Measurements from ENCODE around the gene AFF3. TPM values are rescaled to one million over a fixed set of nuclear protein-coding genes. Genes with fewer than 3 reads are reported as not detected.
"Not testable (repeated sequence)": the region's sequence is repeated elsewhere in the genome, so short reads cannot be mapped to it uniquely, and the experiment has no call there.

The AFF3 gene
- total RNA-seq, 1 donor from 2014 or later = 7.6 TPM

DNA sequence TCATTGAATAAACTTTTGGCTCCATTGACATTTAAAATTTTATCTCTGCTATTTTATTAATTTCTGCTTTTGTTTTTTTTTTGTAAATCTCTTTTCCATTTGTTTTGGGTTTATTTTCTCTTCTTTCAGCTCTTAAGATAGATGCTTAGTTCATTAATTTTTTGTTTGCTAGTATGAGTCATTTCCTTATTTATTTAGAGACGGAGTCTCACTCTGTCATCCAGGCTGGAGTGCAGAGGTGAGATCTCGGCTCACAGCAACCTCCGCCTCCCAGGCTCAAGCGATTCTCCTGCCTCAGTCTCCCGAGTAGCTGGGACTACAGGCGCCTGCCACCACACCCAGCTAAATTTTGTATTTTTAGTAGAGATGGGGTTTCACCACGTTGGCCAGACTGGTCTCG is 407.1 kb downstream of the AFF3 start:
- intact Hi-C loops (cut with DNase I); DNase-seq; ATAC-seq (ENCODE audit: poor library complexity): not testable (repeated sequence)

- intact Hi-C loops (cut with DNase I) = no loop called here
Measured at GRCh38 chr2:99734236-99734635, 408.2 kb downstream of the AFF3 start.

DNA sequence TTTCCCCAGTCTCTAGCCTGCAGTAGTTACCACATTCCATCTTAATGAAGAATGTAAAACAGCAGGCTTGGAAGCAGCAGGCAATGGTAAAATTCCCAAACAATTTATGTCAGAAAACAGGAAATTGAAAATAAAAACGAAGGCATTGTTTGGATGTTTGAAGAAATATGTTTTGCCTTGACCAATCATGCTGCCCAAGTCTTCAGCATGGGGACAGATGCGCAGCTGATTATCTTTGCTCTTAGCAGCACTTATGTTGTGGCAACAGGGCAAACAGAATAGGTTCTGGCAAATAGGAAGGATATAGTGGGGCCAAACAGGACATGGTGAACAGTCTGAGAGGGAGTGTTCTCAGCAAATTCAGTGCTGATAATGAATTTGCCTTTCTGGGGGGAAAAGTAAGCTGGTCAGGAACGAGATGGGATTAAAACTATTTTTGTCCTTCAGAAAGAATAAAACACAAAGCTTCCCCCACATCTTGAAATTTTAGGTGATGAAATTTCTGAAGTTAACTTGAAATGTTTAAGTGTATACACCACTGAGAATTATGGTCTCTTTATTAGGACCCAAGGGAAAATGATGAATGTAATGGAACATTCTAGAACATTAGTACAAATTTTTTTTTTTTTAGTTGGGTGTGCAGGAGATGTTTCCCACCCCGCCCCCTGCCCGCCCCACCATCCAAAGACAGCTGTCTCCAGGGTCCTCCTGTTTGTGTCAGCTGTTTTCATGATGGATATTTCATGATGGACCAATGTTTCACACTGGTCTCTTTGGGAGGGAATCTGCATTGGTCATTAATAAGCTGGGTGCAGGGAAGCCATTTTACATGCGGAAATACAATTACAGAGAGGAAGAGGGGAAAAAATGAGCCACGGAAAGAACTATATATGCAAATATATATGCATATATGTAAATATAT is 413.0 kb downstream of the AFF3 start:
- ATAC-seq (ENCODE audit: poor library complexity) = peak; percentile 86
- intact Hi-C loops (cut with DNase I) = no loop called here
- DNase-seq = no peak

More at GRCh38 chr2:99734236-99734635, 408.2 kb downstream of the AFF3 start:
- no peak for DNase-seq
- no peak for ATAC-seq (ENCODE audit: poor library complexity)

DNA sequence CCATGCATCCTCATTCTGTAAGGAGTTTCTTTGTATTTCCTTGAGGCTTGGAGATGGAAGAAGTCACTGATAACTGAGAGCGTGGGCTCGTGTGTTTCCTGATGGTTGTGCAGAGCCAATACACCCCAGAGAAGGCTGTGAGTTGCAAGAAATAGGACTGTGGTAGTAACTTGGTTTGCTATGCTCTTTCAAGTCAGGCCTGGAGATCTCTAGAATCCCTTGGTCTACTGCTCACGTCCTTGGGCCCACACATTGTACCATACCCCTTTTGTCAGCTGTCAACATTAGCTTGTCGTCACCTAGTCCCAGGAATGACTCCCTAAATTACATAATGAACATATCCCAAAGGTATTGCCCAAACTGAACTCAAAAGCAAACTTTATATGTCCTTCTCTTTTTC is 414.2 kb downstream of the AFF3 start:
- intact Hi-C loops (cut with DNase I) = no loop called here
- ATAC-seq (ENCODE audit: poor library complexity) (peak; percentile 60), DNase-seq (no peak)

DNA sequence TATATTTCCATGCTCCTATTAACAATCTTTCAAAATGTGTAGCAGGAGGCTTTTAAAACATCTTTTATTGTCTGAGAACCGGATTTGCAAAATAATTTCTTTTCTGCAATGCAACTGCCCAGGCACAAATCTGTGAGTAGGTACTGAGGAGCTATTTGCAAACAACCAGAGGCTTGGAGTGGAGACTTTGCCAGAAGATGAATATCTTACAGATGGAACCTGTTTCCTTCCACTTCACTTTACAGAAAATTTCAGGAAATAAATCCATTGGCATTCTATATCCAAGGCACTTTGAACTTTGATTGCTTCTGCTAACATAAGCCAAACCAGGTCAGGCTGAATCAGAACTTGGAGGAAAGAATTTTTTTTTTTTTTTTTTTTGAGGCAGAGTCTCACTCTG is 415.2 kb downstream of the AFF3 start:
- intact Hi-C loops (cut with DNase I) = no loop called here
- DNase-seq = no peak

DNA sequence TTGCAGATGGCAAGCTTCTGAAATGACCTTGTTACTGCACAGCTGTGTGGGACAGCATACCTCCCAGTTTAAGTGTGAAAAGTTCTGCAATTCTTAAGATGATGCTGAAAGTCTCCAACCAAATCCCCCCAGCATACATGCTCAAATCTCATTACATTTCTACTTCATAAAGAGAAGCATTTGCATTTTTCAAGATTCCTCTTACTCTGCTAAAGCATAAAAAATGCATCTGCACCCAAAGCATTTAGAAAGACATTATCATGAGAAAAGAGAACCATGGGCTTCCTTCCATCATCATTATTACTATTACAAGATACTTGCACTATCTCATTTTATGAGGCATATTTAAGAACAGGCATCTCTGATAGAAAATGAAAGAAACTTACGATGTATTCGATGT is 415.7 kb downstream of the AFF3 start:
- ATAC-seq (ENCODE audit: poor library complexity) (no peak), DNase-seq (no peak)
- intact Hi-C loops (cut with DNase I) = no loop called here

More for the DNA sequence above, 415.2 kb downstream of the AFF3 start:
- no peak for ATAC-seq (ENCODE audit: poor library complexity)

DNA sequence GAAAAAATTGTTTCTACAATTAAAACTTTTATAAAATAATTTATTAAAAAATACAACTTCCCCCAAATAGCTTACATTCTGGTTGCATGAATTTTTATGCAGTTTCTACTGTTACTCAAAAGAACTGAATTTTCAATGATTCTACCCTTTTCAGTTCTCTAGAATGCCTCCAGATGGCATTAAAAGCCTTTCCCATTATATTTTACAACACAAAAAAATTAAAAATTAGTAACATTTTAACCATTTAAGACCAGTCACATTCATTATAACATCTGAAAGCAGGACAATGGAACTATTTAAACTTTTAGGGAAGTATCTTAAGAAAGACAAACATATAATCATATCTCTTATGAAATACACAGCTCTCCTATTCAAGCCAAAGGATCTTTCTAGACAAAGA is 416.6 kb downstream of the AFF3 start:
- ATAC-seq (ENCODE audit: poor library complexity) (no peak), DNase-seq (no peak)
- intact Hi-C loops (cut with DNase I) = no loop called here

GRCh38 chr2:99722476-99722875 is 419.9 kb downstream of the AFF3 start:
- intact Hi-C loops (cut with DNase I) = no loop called here
- ATAC-seq (ENCODE audit: poor library complexity) (no peak), DNase-seq (no peak)

- DNase-seq = no peak
- intact Hi-C loops (cut with DNase I) = no loop called here
- no peak for ATAC-seq (ENCODE audit: poor library complexity)
Measured at GRCh38 chr2:99719102-99719501, 423.3 kb downstream of the AFF3 start.

DNA sequence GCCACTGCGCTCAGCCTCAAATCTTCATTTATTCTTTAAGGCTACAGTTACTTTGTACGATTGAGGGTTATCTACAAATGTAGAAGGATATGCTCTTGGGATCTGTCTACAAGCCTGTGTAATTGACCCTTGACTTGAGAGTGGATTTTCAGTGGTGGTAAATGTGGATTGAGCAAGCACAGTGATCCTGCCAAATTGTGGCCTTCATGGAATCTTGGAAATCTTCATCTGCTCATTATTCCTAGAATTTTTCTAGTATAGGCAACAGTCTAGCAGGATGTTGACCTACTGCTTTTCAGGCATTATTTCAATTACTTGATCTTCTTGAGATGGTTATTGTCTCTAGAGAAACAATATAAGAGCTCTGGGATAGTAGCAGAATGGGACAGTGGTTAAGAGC is 426.4 kb downstream of the AFF3 start:
- ATAC-seq (ENCODE audit: poor library complexity) (peak; percentile 52), DNase-seq (no peak)
- intact Hi-C loops (cut with DNase I) = no loop called here

- no peak for ATAC-seq (ENCODE audit: poor library complexity)
- no peak for DNase-seq
- intact Hi-C loops (cut with DNase I) = no loop called here
Measured at GRCh38 chr2:99714349-99714748, 428.0 kb downstream of the AFF3 start.

DNA sequence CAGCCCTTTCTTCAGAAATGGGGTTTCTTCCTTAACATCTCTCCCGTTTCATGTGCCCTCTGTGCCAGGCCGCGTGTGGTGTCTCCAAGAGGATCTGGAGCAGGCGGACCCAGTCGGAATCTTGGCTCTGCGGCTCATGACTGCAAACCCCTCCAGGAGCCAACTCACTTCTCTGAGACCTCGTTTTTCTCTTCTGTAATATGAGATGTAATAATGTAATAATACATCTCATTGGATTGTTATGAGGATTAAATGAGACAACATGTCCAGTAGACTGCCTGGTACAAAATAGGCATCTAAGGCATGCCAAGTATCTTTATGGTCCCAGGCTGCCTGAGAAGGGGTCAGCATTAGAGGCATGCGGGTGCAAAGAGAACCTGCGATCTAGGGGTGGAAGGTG is 431.2 kb downstream of the AFF3 start:
- no peak for DNase-seq
- peak; percentile 5 for ATAC-seq (ENCODE audit: poor library complexity)
- intact Hi-C loops (cut with DNase I) = no loop called here

- DNase-seq (no peak), ATAC-seq (ENCODE audit: poor library complexity) (peak; percentile 65)
- intact Hi-C loops (cut with DNase I) = no loop called here
Measured at GRCh38 chr2:99710721-99711120, 431.7 kb downstream of the AFF3 start.

DNA sequence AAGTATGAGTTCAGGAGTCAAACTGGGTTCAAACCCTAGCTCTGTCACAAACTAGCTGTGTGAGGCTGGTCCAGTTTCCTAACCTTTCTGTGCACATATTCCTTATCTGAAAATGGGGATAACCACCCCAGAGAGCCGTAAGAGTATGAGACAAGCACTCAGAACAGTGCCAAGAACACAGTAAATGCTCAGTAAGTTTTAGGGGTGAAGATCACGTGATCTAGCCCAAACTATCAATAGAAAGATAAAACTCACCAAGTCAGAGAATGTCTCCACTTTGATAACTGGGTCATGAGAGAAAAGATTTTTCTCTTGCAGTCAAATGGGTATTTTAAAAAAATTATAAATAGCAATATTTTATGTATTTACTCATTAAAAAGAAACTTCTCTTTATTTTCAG is 433.2 kb downstream of the AFF3 start:
- no peak for ATAC-seq (ENCODE audit: poor library complexity)
- DNase-seq = no peak
- intact Hi-C loops (cut with DNase I) = no loop called here

DNA sequence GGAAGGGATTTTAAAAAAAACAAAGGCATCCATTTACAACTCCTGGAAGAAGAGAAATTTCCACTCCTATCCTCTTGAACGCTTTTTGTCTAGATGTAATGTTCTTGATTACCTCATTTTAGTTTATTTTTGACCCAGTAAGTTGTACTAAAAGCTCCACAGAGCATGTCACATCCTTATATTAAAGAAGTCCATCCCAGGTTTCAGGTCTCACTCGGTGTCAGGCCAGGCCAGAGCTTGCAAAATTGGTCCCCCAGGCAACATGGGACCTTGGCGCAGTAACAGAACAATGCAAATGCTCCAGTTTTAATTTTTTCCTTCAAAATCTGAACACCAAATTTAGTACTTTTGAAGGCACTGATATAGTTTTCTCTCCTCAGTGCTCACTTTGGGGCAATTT is 434.2 kb downstream of the AFF3 start:
- peak; percentile 69 for ATAC-seq (ENCODE audit: poor library complexity)
- peak; percentile 60 for DNase-seq
- intact Hi-C loops (cut with DNase I) = no loop called here

DNA sequence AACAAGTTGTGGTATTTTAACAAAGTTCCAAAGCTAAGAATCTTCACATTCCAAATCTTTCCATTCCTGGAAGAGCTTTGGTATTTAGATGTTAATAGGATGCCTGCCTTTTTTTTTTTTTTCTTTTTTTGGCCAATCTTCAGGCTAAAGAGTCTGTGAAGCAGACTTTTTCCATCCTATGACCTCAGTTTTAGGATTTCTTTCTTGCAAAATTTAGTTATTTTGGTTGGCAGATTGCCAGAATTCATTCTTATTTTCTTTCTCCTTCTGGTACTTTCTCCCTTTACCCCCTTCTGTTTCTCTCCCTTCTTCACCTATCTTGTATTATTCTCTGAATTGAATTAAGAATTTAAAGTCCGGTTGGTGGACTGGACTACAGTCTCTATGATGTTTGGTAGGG is 434.8 kb downstream of the AFF3 start:
- DNase-seq (no peak), ATAC-seq (ENCODE audit: poor library complexity) (peak; percentile 61)
- intact Hi-C loops (cut with DNase I) = no loop called here

- peak; percentile 39 for ATAC-seq (ENCODE audit: poor library complexity)
- intact Hi-C loops (cut with DNase I) = no loop called here
- DNase-seq = no peak
Measured at GRCh38 chr2:99706735-99707134, 435.7 kb downstream of the AFF3 start.

DNA sequence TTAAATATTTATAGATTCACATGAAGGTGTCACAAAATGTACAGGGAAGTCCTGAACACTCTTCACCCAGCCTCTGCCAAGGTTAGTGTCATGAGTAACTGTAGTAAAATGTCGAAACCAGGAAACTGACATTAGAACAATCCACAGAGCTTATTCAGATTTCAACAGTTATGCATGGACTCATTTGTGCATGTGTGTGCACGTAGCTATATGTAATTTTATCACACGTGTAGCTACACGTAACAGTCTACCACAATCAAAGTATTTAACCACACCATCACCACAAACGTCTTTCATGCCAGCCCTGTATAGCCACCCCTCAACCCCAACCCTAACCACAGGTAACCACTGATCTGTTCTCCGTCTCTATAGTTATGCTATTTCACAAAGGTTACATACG is 440.9 kb downstream of the AFF3 start:
- no peak for DNase-seq
- ATAC-seq (ENCODE audit: poor library complexity) = no peak
- intact Hi-C loops (cut with DNase I) = no loop called here

DNA sequence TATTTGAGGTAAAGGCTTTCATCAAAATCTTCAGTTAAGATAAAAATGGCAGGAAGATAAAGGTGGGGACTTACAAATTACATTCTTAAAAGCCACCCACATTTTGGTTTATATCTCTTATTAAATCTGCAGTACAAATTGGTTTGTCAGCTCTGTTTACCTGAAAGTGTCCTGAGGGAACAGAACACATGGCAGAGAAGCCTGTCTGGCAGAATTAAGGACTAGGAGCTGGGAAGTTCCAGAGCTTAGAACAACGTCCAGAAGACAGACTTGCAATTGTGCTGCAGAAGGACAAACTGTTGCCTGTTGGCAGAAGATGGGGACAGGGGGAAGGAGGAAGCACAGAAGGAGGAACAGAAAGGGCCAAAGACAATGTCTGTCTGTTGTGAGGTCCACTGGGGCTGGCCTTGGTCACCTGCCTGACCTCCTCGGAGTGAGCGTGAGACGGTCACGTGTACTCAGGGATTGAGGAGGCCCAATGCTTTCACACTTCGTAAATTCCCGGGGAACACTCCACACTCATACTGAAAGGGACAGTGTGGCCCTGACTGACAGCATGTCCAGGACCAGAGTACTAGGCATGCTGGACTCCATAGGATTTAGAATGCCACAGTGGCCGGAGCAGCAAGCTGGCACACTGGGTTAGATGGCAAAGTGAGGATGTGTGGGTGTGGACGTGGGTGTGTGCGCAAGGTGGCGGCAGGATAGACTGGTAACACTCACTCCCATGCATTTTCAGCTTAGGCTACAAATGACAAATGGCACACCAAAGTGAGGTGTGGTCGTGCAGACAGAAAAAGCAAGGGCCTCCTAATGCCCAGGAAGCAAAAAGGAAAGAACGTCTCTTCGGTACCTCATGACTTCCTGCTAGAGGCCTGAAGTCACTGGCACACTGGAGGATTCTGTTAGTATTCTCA is 441.6 kb downstream of the AFF3 start:
- intact Hi-C loops (cut with DNase I) = no loop called here
- ATAC-seq (ENCODE audit: poor library complexity) (no peak), DNase-seq (no peak)

DNA sequence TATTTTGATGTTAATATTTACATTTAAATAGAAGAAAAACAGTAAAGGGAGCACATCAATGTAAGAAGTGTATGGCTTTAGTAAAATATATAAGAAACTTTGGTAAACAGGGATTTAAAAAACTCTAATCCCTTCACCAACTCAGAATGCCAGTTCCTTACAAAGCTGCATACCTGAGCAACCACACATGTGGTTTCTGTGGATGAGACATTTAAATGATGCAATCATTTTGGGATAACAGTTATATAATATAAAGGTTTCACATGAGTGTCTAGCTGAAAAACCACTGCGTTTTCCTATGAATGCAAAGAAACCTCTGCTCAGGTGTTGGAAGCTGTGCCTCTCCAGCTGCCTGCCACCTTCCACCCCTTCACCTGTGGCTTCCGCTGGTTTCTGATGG is 443.5 kb downstream of the AFF3 start:
- DNase-seq (no peak), ATAC-seq (ENCODE audit: poor library complexity) (no peak)
- intact Hi-C loops (cut with DNase I) = no loop called here

Data from Right ventricle myocardium superior (tissue), 1 donor.